Activated T-cell treated with anti-CD3 and anti-CD28 coated beads for 4 hours (primary cell): Measurements from ENCODE around the gene GALNT5.
"Not testable (repeated sequence)": the region's sequence is repeated elsewhere in the genome, so short reads cannot be mapped to it uniquely, and the experiment has no call there.

Experiments
- DNase-seq: peaks from one replicate; pipeline ENCODE4 v3.0.0-alpha.2; 2020

GALNT5 gene

GRCh38 chr2:157327621-157328500 lies 70.4 kb downstream of the GALNT5 start:
- peak; percentile 87 for DNase-seq

GRCh38 chr2:157329524-157329923 lies 72.0 kb downstream of the GALNT5 start:
- no peak for DNase-seq

- no peak for DNase-seq
These were observed 76.0 kb downstream of the GALNT5 start for GRCh38 chr2:157333304-157334047.

- DNase-seq, result no peak
These were observed 76.8 kb downstream of the GALNT5 start for GRCh38 chr2:157334335-157334734.

GRCh38 chr2:157334797-157335196 lies 77.3 kb downstream of the GALNT5 start:
- DNase-seq, result no peak

- DNase-seq, result peak; percentile 41
These were observed 78.9 kb downstream of the GALNT5 start for GRCh38 chr2:157336137-157337010.

GRCh38 chr2:157337978-157338377 lies 80.5 kb downstream of the GALNT5 start:
- no peak for DNase-seq

GRCh38 chr2:157339965-157340655 lies 82.6 kb downstream of the GALNT5 start:
- DNase-seq, result no peak

- DNase-seq, result not testable (repeated sequence)
These were observed 83.9 kb downstream of the GALNT5 start for GRCh38 chr2:157341381-157341780.

- DNase-seq, result no peak
These were observed 88.3 kb downstream of the GALNT5 start for GRCh38 chr2:157345647-157346389.

GRCh38 chr2:157348291-157348921 lies 90.9 kb downstream of the GALNT5 start:
- DNase-seq, result no peak

GRCh38 chr2:157349949-157350515 lies 92.5 kb downstream of the GALNT5 start:
- no peak for DNase-seq

GRCh38 chr2:157355618-157356017 lies 98.1 kb downstream of the GALNT5 start:
- no peak for DNase-seq

GRCh38 chr2:157359628-157360027 lies 102.1 kb downstream of the GALNT5 start:
- no peak for DNase-seq

GRCh38 chr2:157361526-157361925 lies 104.0 kb downstream of the GALNT5 start:
- no peak for DNase-seq

GRCh38 chr2:157362627-157363026 lies 105.1 kb downstream of the GALNT5 start:
- DNase-seq, result no peak

- no peak for DNase-seq
These were observed 106.2 kb downstream of the GALNT5 start for GRCh38 chr2:157363612-157364101.
